ENCODE results near the gene MROH8.
"Not testable (repeated sequence)": the region's sequence is repeated elsewhere in the genome, so short reads cannot be mapped to it uniquely, and the experiment has no call there.

MROH8 gene

DNA sequence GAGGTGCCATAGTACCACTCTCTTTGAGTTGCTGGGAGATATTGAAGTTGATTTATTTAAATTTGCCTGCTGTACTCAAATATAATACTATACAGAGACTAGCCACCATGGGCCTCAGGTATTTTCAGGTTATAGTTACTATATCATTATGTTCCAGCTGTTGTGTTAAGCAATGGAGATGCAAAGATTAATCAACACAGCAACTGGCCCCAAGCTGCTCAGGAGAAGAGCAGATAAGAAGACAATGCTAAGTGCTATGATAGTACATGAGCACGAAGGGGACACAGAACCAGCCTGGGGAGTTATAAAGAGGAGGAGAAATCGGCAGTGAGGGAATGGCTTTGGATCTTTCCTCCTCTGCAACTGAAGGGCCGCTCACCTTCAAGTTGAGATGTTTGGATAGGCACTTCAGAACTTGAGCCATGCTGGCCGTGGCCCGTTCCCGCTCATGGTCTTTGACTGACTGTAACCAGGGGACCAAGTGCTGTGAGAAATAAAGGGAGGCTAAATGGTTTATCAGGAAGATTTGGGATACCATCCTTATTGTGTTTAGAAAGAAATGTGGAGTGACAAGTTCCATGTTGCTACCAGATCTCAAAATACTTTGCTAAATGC is 24.6 kb downstream of the MROH8 start:
- DNase-seq (ENCODE audit: low read depth): no peak

- DNase-seq (ENCODE audit: low read depth): no peak
These were observed 27.1 kb downstream of the MROH8 start for GRCh38 chr20:37152284-37152683.

- DNase-seq (ENCODE audit: low read depth): no peak
These were observed 27.8 kb downstream of the MROH8 start for GRCh38 chr20:37151529-37151928.

DNA sequence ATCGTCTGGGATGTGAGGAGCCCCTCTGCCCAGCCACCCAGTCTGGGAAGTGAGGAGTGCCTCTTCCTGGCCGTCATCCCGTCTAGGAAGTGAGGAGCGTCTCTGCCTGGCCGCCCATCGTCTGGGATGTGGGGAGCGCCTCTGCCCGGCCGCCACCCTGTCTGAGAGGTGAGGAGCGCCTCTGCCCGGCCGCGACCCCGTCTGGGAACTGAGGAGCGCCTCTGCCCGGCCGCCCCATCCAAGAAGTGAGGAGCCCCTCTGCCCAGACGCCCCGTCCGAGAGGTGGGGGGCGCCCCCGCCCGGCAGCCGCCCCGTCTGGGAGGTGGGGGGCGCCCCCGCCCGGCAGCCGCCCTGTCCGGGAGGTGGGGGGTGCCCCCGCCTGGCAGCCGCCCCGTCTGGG is 28.5 kb downstream of the MROH8 start:
- DNase-seq (ENCODE audit: low read depth): not testable (repeated sequence)

DNA sequence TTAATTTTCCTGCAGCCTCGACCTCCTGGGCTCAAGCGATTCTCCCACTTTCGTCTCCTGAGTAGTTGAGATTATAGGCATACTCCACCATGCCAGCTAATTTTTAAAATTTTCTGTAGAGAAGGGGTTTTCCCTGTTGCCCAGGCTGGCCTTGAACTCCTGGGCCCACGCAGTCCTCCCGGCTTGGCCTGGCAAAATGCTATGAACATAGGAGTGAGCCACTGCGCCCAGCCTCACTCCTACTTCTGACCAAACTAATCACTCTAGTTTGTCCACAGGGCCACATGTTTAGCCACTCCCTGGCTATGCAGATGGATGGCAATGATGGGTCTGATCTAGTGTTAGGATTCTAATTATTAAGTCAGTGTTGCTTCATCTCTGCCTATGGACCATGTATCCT is 32.1 kb downstream of the MROH8 start:
- no peak for DNase-seq (ENCODE audit: low read depth)

DNA sequence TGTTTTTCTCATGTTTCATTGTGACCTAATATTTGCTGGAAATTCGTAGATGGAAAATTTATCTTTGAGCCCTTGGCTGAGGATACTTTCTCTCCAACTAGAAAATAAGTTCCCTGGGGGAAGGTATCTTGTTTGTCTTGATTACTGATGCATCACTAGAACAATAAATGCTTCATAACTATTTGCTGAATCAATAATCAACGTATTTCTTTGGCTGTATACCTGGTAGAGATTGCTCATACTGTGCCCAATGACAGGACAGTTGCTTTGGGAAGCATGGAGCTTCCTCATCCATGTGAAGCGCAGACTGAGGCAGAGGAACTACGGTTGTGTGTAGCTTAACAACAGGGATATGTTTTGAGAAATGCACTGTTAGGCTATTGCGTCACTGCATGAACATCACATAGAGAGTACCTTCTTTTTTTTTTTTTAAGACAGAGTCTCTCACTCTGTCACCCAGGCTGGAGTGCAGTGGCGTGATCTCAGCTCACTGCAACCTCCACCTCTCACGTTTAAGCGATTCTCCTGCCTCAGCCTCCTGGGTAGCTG is 34.4 kb downstream of the MROH8 start:
- no peak for DNase-seq (ENCODE audit: low read depth)

GRCh38 chr20:37142708-37143107 is 36.6 kb downstream of the MROH8 start:
- DNase-seq (ENCODE audit: low read depth): no peak

DNA sequence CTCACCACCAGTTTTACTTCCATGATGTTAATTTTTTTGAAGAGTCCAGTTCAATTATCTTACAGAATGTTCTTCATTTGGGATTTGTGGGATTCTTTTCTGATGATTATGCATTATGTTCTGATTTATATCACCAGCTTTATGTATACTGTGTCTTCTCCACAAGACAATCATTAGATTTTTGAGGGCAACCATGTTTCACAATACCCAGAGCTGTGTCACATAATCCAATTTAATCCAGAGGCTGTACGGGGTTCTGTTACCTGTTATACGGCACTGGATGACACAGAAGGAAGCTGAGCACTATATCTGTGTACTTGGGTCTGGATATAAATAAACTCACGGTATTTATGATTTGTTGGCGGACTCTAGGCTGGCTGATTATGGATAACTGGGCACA is 41.8 kb downstream of the MROH8 start:
- DNase-seq (ENCODE audit: low read depth): no peak

DNA sequence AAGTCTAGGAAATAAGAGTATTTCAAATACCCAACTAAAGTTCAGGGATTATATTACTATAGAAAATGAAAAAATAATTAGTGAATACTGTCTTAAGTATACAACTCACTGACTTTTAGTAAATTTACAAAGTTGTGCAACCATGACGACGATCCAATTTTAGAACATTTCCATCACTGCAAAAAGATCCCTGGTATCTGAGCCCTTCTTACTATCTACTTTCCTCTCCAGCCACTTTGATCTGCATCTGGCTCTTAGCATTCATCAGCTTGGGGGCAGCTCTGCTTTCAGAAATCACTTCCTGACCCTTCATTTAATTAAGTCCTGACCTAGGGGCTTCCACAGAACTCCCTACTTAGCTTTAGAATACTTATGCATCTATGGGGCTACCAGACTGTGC is 45.4 kb downstream of the MROH8 start:
- no peak for DNase-seq (ENCODE audit: low read depth)

- no peak for DNase-seq (ENCODE audit: low read depth)
These were observed 47.9 kb downstream of the MROH8 start for GRCh38 chr20:37131486-37131885.

GRCh38 chr20:37128803-37129202 is 50.5 kb downstream of the MROH8 start:
- no peak for DNase-seq (ENCODE audit: low read depth)

DNA sequence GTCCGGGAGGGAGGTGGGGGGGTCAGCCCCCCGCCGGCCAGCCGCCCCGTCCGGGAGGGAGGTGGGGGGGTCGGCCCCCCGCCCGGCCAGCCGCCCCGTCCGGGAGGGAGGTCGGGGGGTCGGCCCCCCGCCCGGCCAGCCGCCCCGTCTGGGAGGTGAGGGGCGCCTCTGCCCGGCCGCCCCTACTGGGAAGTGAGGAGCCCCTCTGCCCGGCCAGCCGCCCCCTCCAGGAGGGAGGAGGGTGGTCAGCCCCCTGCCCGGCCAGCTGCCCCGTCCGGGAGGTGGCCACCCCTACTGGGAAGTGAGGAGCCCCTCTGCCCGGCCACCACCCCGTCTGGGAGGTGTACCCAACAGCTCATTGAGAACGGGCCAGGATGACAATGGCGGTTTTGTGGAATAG is 53.1 kb downstream of the MROH8 start:
- DNase-seq (ENCODE audit: low read depth): not testable (repeated sequence)

DNA sequence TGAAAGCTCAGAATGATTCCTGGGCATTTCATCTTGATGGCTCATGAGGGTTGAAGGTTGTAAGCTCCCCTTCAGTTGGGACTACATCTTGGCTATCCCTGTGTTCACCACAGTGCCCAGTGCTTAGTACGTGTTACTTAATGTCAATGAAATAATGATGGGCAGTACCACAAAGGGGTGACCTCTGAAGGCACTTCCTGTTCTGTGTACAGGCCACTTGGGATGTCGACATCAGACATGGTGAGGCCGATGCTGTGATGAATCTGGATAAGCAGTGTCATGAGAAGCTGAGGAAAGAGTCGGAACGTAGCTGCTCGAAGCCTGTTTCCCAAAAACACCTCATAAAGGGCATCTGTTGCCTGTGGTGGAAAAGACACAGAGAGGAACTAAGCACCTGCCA is 55.9 kb downstream of the MROH8 start:
- DNase-seq (ENCODE audit: low read depth): no peak

DNA sequence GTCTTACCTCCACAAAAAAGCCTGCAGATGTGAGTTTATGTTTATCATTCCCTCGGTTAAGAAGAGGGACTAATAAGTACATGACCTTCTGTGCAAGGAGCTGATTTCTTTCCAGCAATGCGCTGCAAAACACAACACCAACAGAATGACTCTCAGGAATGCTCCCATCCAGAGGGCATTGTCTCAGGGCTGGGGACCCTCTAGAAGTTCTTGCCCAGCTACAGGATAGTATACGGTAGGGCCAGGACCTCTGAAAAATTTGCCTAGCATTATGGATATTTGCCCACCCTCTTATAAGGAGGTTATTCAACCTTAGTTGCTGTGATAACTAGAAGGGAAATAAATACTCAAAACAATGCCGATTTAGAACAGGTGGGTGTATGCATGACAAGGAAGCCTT is 58.9 kb downstream of the MROH8 start:
- no peak for DNase-seq (ENCODE audit: low read depth)

DNA sequence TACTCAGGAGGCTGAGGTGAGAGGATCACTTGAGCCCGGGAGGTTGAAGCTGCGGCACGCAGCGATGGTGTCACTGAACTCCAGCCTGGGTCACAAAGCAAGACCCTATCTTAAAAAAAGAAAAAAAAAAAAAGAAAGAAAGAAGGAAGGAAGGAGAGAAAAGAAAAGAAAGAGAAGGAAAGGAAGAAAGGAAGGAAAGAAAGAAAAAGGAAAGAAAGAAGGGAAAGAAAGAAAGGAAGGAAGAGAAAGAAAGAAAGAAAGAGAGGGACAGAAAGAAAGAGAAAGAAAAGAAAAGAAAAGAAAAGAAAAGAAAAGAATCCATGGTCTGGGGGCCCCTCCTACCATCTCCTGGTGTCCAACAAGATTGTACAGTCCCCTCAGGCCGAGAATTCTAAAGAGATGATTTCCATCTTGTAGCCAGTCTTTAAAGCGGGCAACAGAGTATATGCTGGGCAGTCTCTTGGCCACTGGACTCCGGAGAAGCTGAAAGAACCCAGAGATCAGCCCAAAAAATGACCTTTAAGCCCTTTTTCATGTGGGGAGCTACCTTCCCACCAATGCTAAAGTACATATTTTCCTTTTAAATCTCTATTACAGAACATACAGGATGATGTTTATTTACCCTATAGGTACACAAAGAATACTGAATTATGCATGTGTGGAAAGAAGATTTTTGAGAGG is 59.9 kb downstream of the MROH8 start:
- no peak for DNase-seq (ENCODE audit: low read depth)

DNA sequence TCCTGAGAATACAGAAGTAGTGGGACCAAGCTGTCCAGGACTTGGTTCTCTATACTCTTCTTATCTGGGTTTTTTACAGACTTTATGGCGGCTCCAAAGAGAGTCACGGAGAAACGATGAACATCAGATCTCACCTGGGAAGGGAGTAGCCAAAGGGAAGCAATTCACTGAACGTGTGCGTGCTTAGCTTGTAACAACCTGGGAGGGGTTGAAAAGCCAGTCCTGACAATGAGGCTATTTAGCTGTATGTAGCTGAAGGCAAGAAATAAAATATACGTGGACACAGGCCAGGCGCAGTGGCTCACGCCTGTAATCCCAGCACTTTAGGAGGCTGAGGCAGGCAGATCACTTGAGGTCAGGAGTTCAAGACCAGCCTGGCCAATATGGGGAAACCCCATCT is 65.3 kb downstream of the MROH8 start:
- DNase-seq (ENCODE audit: low read depth): no peak

- DNase-seq (ENCODE audit: low read depth): no peak
These were observed 67.4 kb downstream of the MROH8 start for GRCh38 chr20:37111926-37112455.

DNA sequence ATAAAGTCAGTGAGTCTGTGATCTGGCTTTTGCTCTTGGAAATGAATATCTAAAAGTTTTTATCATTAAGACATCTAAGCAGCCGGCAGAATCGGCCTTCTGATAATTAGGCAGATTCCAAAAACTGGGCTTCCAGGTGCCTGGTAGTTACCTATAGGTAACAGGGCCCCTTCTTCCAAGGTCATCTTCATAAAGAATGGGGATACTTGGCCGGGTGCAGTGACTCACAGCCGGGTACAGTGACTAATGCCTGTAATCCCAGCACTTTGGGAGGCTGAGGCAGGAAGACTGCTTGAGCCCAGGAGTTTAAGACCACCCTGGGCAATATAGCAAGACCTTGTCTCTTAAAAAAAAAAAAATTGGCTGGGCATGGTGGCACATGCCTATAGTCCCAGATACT is 70.7 kb downstream of the MROH8 start:
- no peak for DNase-seq (ENCODE audit: low read depth)

DNA sequence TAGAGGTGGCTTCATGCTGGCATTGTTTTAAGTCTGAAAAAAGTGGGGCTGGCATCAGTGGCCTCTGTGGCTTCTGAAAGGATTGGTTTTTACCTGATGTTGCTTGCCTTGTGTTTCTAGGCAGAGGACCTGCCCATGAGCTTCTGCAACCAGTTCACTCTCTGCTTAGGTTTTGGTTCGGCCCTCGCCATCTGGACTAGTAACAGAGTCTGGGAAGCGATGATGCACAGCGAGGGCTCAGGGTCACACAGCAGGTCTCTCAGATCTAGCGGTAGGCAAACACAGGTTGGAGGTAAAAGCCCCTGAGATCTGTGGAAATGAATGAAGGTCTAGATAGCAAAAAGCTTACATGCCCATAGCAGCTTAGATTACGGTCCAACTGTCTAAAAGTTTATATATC is 76.8 kb downstream of the MROH8 start:
- no peak for DNase-seq (ENCODE audit: low read depth)

- no peak for DNase-seq (ENCODE audit: low read depth)
These were observed 82.8 kb downstream of the MROH8 start for GRCh38 chr20:37096415-37097041.

GRCh38 chr20:37095599-37096414 is 83.5 kb downstream of the MROH8 start, which contains the start of gene RBL1:
TSS of gene RBL1 (minus strand) at chr20:37095997. CDS start at chr20:37095928, 69 bp downstream.
- DNase-seq (ENCODE audit: low read depth): peak; percentile 75

DNA sequence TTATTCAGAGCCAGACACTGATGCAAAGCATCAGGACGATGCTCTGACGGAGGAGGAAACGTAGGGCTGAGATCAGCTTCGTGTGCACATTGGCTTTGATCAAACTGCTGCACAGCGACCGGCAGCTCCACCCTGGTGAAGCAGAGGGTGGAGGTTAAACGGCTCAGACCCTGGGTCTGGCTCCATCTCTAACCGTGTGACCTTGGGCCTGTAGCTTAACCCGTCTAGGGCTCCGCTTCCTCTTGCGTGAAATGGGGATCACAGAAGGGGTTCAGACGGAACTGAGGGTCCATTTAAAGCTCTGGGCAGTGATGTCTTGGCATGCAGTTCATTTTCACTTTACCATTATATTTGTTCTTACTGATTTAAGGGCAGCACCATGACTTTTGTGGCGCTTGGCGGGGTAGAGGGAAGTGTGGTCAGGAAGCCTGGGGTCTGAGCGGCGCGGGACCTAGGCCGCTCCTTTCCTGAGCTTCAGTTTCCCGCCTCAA is 84.2 kb downstream of the MROH8 start:
- no peak for DNase-seq (ENCODE audit: low read depth)
